GM12892 (cell line): ENCODE measurements around the gene ERICH4.

ENCODE experiments used
- POLR2A ChIP-seq: IDR thresholded peaks from 2 replicates; pipeline ENCODE4 v1.6.1; 2011; ENCODE audit warnings: low read depth, low read length, control low read depth
- POLR2AphosphoS5 ChIP-seq: IDR thresholded peaks from 2 replicates; pipeline ENCODE4 v1.6.1; 2011; ENCODE audit warnings: low read depth, low read length, control low read depth
- TAF1 ChIP-seq: IDR thresholded peaks from 2 replicates; pipeline ENCODE4 v1.6.1; 2011; ENCODE audit warnings: low read depth, mild to moderate bottlenecking, control low read depth, low read length, borderline replicate concordance

DNA sequence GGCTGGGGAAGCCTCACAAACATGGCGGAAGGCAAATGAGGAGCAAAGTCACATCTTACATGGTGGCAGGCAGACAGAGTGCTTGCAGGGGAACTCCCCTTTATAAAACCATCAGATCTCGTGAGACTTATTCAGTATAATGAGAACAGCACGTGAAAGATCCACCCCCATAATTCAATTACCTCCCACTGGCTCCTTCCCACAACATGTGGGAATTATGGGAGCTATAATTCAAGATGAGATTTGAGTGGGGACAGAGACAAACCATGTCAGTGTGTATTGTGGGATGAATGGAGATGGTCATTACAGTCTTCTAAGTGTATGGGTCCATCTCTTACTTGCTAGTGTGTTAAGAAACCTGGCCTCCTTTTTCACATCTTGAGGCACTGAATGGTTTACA lies 40.9 kb upstream of the ERICH4 start:
- TF ChIP-seq POLR2A (no peak), TAF1 (no peak), POLR2AphosphoS5 (no peak)
